GM12878 (cell line): ENCODE data around the gene SLC6A7. TPM values are rescaled to one million over a fixed set of nuclear protein-coding genes. Genes with fewer than 3 reads are reported as not detected.
A peak's percentile ranks its signal among the peaks of the same experiment; 100 is the strongest.

ENCODE experiments used
- ATAC-seq: fragments of 200-7000 bp; cut with Tn5 transposase; 3 replicates; pipeline ENCODE4 v1.9.1; 2020; ENCODE audit warnings: mild to moderate bottlenecking, moderate library complexity
- BruUV-seq: library from RNA; stranded (reverse); fragments of 400-500 nt; replicated peaks from 2 replicates; lab custom pipeline; 2021; lab: Mats Ljungman, UMichigan
- CTCF ChIA-PET: fragments of 300-600 bp; sonication (Branson Sonifier 250); formaldehyde crosslinking; extraction: SDS; loops from one replicate; lab custom pipeline; 2021; ENCODE audit warnings: inconsistent platforms; lab: Yijun Ruan, JAX
- POLR2A ChIA-PET: fragments of 350-600 bp; formaldehyde crosslinking; extraction: SDS; loops from one replicate; lab custom pipeline; 2021; ENCODE audit warnings: inconsistent platforms; lab: Charles Lee
- RAD21 ChIA-PET: fragments of 300-600 bp; sonication (Branson Sonifier 250); formaldehyde crosslinking; loops from one replicate; lab custom pipeline; 2023; ENCODE audit warnings: antibody characterized with exemption; ENCODE audit not compliant: unreplicated experiment; lab: Charles Lee
- SMC1A ChIA-PET: fragments of 300-600 bp; sonication (Branson Sonifier 250); formaldehyde crosslinking; loops from one replicate; lab custom pipeline; 2023; ENCODE audit not compliant: unreplicated experiment, uncharacterized antibody; lab: Charles Lee
- DNase-seq: peaks from one replicate; pipeline ENCODE4 v3.0.0-alpha.2; 2011; ENCODE audit warnings: low read depth, low spot score
- FAIRE-seq: peaks from 3 replicates; lab custom pipeline; 2011; peaks lifted over from hg19 to GRCh38; lab: Jason Lieb, UNC
- H2AFZ ChIP-seq: 2 replicates; pipeline ENCODE4 v1.6.0; 2011; ENCODE audit warnings: low read depth, low read length, control low read depth; ENCODE audit not compliant: control insufficient read depth
- H3K27ac ChIP-seq: 2 replicates; pipeline ENCODE4 v1.5.1; 2011; ENCODE audit warnings: control low read depth; ENCODE audit not compliant: control insufficient read depth, insufficient read depth
- H3K27me3 ChIP-seq, 2 experiments: replicated peaks in 1 of 2; 2 replicates each; pipeline versions ENCODE4 v1.6.0 to v1.6.1; 2011; ENCODE audit warnings: low read length in 1 of 2; ENCODE audit not compliant: control insufficient read depth in 2 of 2, insufficient read depth in 2 of 2
- H3K36me3 ChIP-seq, 2 experiments: 2 replicates each; pipeline ENCODE4 v1.5.1; 2011; ENCODE audit warnings: low read length in 1 of 2; ENCODE audit not compliant: control insufficient read depth in 2 of 2, insufficient read depth in 2 of 2
- H3K4me1 ChIP-seq: 2 replicates; pipeline ENCODE4 v1.6.1; 2011; ENCODE audit warnings: mild to moderate bottlenecking, low read length, moderate library complexity, mixed read lengths; ENCODE audit not compliant: control insufficient read depth, insufficient read depth
- H3K4me2 ChIP-seq: 2 replicates; pipeline ENCODE4 v1.6.0; 2011; ENCODE audit warnings: control low read depth; ENCODE audit not compliant: control insufficient read depth, insufficient read depth
- H3K4me3 ChIP-seq: fragments of 200-600 bp; sonication (generic); 2 replicates; pipeline ENCODE4 v1.5.1; 2016
- H3K79me2 ChIP-seq: 2 replicates; pipeline ENCODE4 v1.6.0; 2011; ENCODE audit warnings: low read length; ENCODE audit not compliant: control insufficient read depth, insufficient read depth
- H3K9ac ChIP-seq: 2 replicates; pipeline ENCODE4 v1.8.0; 2011; ENCODE audit warnings: low read length, control low read depth, mixed read lengths; ENCODE audit not compliant: control insufficient read depth, insufficient read depth
- H3K9me3 ChIP-seq: replicated peaks from 3 replicates; pipeline ENCODE4 v1.5.1; 2011; ENCODE audit warnings: mild to moderate bottlenecking, low read length; ENCODE audit not compliant: control insufficient read depth, insufficient read depth
- H4K20me1 ChIP-seq: 2 replicates; pipeline ENCODE4 v1.6.0; 2011; ENCODE audit not compliant: control insufficient read depth, insufficient read depth
- BCLAF1 ChIP-seq: fragments of 450-650 bp; IDR thresholded peaks from 2 replicates; pipeline ENCODE4 v1.6.1; 2017; ENCODE audit warnings: antibody characterized with exemption, mild to moderate bottlenecking, moderate library complexity
- USF1 ChIP-seq: IDR thresholded peaks from 2 replicates; pipeline ENCODE4 v1.6.1; 2011; ENCODE audit warnings: borderline replicate concordance, low read depth, mild to moderate bottlenecking, moderate library complexity, mixed read lengths, low read length; ENCODE audit not compliant: insufficient read depth; ENCODE audit errors: extremely low read length
- in situ Hi-C: fragments of 300-500 bp; cut with MboI; formaldehyde crosslinking; loops from 9 replicates; pipeline ENCODE4 v1.14.3; 2018; ENCODE audit warnings: mixed read lengths
- intact Hi-C: fragments of 100-400 bp; cut with micrococcal nuclease; formaldehyde crosslinking; loops from one replicate; pipeline ENCODE4 v1.14.2; 2022; ENCODE audit not compliant: unreplicated experiment
- polyA plus RNA-seq, 11 experiments: library from polyadenylated mRNA; depleted of rRNA in 4 of 11; unstranded in 6 of 11; stranded (reverse) in 5 of 11; fragments of >200 nt; fragmentation: Nextera tagmentation in 4 of 11; fragmentation: Illumina TruSeq in 1 of 11; extraction: Ambion mirVana in 4 of 11; extraction: Trizol in 1 of 11; gene quantifications; 1 replicate in 1 of 11; 2 replicates in 10 of 11; pipeline versions ENCODE4 v1.2.1 to v1.2.3, GENCODE V29; 2011 to 2016; ENCODE audit warnings: inconsistent platforms in 2 of 11, missing spikeins in 2 of 11, low read depth in 1 of 11
- total RNA-seq, 4 experiments: library from RNA; depleted of rRNA in 3 of 4; stranded (reverse); fragments of >200 nt in 3 of 4; fragmentation: Illumina TruSeq in 1 of 4; extraction: Trizol in 1 of 4; gene quantifications; 2 replicates each; pipeline versions ENCODE4 v1.2.1 to v1.2.3, GENCODE V29; 2013 to 2021

SLC6A7 gene
- total and polyA plus RNA-seq, 10 of the 15 experiments (the other 5 are each of a cell fraction or from before 2014, with no cell fraction given): 0.01 to 0.15 (median 0.06) TPM; not detected in 7

- intact Hi-C loops (loop anchor here (5.0 to 10.0 kb wide), 2 partner anchors 182 to 584 kb away; no protein-coding TSS in a partner anchor), in situ Hi-C loops (no loop called here)
- Histone ChIP-seq H3K9ac (no peak overlapping the region), H3K36me3 (no peaks in the 10 kb centered on the region), H3K79me2 (no peaks in the 10 kb centered on the region), H3K4me3 (no peak overlapping the region), H3K27ac (no peak overlapping the region), H3K4me1 (no peaks in the 10 kb centered on the region), H4K20me1 (no peaks in the 10 kb centered on the region), H2AFZ (no peak overlapping the region), H3K4me2 (no peak overlapping the region), H3K27me3 (peaks cover 2 to 4% of the 10 kb centered on the region in 2 experiments; a peak in 3 of 4 replicates), H3K9me3 (no peaks in the 10 kb centered on the region)
- BruUV-seq: no TSS peak
- CTCF ChIA-PET: interaction anchor here (0.9 to 4.7 kb wide), 12 partner anchors 10 to 155 kb away, joined by 3 to 30 read pairs (median 6); no protein-coding TSS in a partner anchor
- FAIRE-seq (no peak), DNase-seq (no peak), ATAC-seq (peak; percentile 15; the same call in 1 of the 3 replicates)
- POLR2A ChIA-PET: no interaction called here
- SMC1A ChIA-PET: interaction anchor here (1.0 to 3.5 kb wide), 4 partner anchors 17 to 89 kb away, joined by 3 to 22 read pairs (median 4); no protein-coding TSS in a partner anchor
- TF ChIP-seq USF1 (peak; percentile 6), BCLAF1 (no peak)
- RAD21 ChIA-PET: interaction anchor here (1.1 to 2.3 kb wide), 8 partner anchors 57 to 225 kb away, joined by 3 to 9 read pairs (median 4); no protein-coding TSS in a partner anchor
Measured at GRCh38 chr5:150219142-150219541, 29.3 kb downstream of the SLC6A7 start.
